ENCODE results near the gene IL20.

The IL20 gene, protein sequence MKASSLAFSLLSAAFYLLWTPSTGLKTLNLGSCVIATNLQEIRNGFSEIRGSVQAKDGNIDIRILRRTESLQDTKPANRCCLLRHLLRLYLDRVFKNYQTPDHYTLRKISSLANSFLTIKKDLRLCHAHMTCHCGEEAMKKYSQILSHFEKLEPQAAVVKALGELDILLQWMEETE

DNA sequence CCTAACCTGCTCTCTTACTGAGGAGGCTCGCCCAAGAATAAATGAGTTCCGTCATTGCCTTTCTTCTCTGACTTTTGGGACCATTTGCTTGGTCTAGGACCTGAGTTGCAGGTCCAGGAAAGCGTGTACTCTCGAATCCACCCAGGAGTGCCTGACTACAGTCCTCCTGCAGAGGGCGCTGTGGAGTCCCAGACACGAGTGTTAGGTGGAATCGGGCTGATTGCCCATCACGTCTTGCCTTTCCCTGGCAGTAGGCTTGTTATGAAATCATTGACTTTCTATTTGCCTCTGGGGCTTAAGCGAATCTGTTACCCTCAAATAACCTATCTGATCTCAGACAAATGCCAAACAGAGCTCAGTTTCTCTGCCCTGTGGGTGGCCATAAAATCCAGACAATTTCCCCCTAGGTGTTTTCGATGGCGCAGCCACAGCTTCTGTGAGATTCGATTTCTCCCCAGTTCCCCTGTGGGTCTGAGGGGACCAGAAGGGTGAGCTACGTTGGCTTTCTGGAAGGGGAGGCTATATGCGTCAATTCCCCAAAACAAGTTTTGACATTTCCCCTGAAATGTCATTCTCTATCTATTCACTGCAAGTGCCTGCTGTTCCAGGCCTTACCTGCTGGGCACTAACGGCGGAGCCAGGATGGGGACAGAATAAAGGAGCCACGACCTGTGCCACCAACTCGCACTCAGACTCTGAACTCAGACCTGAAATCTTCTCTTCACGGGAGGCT, at the start of gene IL20:
IL20 (plus strand) TSS at position 685 of the 733 bp plus-strand sequence. CDS start 230 bp downstream, outside the sequence.
- DNase-seq (ENCODE audit: low read depth in 3 of 3, low spot score in 1 of 3), result peak; percentile 65 to 83 (median 73)

DNA sequence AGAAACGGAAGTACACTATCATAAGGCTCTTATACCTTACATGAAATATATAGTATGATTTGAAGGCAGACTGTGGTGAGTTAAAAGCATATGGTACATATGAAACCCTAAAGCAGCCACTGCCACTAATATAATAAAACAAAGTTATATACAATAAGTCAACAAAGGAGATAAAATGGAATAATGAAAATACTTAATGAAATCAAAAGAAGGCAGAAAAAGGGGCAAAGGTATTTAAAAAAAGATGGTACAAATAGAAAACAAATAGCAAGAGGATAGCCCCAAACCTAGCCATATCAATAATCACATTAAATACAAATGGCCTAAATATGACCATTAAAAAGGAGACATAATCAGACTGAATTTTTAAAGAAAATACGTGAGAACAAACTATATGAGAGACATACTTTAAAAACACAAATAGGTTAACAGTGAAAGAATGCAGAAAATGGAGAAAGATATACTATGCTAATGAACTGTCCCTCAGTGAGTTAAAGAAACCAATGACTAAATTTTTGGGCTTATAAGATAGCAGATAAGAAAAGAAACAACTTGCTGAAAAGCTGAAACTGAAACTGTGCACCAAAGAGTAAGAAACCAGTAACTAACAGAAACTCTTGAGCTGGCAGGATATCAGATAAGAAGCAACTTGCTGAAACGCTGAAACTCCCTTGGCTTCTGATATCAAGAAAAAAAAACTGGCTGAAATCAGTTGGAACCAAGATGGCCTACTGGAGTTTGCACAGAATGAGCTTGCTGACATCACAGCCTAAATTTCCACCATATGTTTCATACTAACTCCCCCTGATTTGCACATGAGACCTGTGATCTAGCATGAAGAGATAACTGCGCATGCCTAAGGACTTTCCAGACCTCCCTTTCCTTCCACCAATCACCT, 48.8 kb upstream of the IL20 start:
- no peak for DNase-seq (ENCODE audit: low read depth in 3 of 3, low spot score in 1 of 3)

DNA sequence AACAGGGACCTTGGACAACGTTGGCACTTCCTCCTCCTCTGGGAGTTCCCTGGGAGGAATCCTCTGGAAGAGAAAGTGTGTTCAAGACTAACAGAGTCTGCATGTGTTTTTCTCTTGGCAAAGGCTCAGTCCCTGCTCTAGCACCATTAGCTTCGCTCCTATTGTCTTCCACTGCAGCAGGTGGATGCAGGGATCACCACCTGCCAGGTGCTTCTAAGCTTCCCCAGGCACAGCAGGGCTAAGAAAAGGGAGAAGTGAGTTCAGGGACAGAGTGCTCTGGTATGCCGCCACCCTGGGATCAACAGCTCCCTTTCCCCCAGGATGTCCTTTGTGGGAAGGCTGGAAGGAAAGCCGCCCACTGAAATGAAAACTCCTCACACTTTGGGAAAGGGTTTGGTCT, 43.9 kb upstream of the IL20 start:
- DNase-seq (ENCODE audit: low read depth in 3 of 3, low spot score in 1 of 3), result no peak

- DNase-seq (ENCODE audit: low read depth in 3 of 3, low spot score in 1 of 3), result no peak
Observed at GRCh38 chr1:206823727-206824126, 41.7 kb upstream of the IL20 start.

- no peak for DNase-seq (ENCODE audit: low read depth in 3 of 3, low spot score in 1 of 3)
Observed at GRCh38 chr1:206824331-206824730, 41.1 kb upstream of the IL20 start.

DNA sequence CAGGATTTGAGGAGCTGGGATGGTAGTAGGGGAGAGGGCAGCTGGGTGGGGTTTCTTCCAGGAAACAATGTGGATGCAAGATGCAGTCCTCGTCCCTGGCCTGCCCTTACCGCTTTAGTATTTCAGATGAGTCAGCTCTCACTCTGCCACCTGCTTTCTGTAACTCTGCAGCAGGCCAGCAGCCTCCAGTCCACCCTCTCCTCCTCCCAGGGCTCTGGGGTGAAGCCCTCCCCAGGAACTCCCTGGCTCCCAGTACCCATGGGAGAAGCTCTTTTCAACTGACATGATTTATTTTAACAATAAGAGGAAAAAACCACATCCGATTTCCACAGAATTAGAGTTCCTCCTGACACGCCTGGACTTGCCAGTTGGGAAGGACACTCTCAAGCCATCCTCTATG, 39.0 kb upstream of the IL20 start:
- DNase-seq (ENCODE audit: low read depth in 3 of 3, low spot score in 1 of 3), result no peak

DNA sequence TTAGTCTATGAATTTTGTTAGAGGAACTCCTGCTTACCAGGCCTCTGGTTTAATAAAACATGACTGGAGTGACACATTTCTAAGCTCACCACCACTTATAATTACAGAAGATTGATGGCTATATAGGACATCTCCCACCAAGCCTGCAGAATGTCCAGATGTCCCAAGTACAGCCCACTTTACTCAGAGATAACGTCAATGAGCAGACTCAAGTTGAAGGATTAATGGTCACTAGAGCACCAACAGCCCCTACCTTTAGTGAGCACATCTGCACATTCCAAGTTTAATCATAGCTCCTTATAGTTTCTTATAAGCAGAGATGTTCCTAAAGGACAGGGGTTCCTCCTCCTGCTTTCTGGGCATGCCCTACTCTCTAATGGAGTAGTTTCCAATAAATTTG, 37.4 kb upstream of the IL20 start:
- no peak for DNase-seq (ENCODE audit: low read depth in 3 of 3, low spot score in 1 of 3)

GRCh38 chr1:206828765-206829164, 36.7 kb upstream of the IL20 start:
- no peak for DNase-seq (ENCODE audit: low read depth in 3 of 3, low spot score in 1 of 3)

GRCh38 chr1:206829282-206829681, 36.1 kb upstream of the IL20 start:
- DNase-seq (ENCODE audit: low read depth in 3 of 3, low spot score in 1 of 3), result no peak

GRCh38 chr1:206829875-206830274, 35.5 kb upstream of the IL20 start:
- DNase-seq (ENCODE audit: low read depth in 3 of 3, low spot score in 1 of 3), result no peak

- DNase-seq (ENCODE audit: low read depth in 3 of 3, low spot score in 1 of 3), result no peak
Observed at GRCh38 chr1:206831650-206832049, 33.8 kb upstream of the IL20 start.

- no peak for DNase-seq (ENCODE audit: low read depth in 3 of 3, low spot score in 1 of 3)
Observed at GRCh38 chr1:206832352-206832880, 33.0 kb upstream of the IL20 start.

- no peak for DNase-seq (ENCODE audit: low read depth in 3 of 3, low spot score in 1 of 3)
Observed at GRCh38 chr1:206833106-206833680, 32.2 kb upstream of the IL20 start.

DNA sequence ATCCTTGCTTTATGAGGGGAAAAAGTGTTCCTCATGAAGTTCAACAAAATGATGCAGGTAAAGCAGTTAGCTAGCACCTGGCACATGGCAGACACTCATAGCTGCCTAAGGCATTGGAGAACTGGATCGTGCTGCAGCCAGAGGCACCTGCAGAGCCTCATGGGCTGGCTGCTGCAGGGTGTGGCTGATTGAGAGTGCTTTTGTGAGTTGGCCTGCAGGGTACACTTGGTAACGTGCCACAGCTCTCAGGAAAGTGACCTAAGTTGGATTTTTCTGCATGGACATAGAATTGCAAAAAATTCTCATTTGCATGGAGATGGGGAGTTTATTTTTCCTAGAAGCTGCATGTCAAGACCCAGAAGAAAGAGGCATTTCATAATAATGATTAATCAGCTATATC, 31.6 kb upstream of the IL20 start:
- DNase-seq (ENCODE audit: low read depth in 3 of 3, low spot score in 1 of 3), result no peak

DNA sequence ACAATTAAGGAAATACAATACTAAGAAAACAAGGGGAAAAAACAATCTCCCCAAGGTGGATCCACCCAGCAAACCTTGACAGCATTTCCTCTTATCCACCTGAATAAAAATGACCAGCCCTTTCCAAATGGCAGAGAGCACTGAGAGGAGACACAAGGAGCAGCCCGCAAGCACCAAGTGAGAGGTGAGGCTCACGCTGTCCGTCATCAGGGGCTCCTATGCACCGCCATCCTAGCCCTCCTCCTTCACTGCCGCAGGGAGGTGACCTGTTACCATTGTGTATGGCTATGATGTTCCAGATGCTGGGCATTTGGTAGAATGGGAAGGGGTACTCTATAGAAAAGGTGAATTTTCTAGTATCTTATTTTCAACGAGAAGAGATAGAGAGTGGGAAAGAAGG, 31.2 kb upstream of the IL20 start:
- no peak for DNase-seq (ENCODE audit: low read depth in 3 of 3, low spot score in 1 of 3)

DNA sequence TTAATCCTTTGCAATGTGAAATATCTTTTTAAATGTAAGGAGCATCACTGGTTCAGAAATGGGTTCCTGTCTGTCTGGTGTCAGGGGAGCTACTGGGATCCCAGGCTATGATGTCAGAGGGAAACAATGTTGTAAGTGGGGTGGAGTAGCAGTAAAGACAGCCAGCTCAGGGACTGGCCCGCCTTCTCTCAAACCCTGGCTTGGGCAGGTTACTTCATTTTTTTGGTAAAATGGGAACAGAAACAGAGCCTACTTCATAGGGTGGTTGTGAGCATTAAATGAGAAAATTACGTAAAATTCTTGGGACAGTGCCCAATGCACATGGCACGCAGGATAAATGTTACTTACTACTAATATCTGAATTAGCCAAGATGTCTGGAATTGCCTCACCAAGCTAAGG, 30.7 kb upstream of the IL20 start:
- no peak for DNase-seq (ENCODE audit: low read depth in 3 of 3, low spot score in 1 of 3)

DNA sequence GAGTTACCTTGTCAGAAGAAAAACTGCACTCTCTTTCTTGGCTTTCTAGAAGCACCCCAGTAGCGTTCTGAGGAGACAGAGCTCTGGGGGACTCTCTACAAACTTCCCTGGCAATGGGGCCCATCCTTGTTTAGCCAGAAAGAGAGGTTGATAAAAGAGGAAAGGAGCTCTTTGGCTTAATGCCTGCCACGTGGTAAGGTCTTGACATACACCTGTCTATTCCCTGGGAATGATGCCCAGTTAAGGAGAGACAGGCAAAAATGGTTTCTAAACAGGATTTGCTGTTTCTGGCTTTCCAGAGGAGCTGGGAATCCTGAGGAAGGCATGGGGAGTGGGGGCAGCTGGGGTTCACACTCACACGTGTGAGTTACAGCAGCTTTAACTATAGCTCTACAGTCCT, 30.2 kb upstream of the IL20 start:
- DNase-seq (ENCODE audit: low read depth in 3 of 3, low spot score in 1 of 3), result no peak

DNA sequence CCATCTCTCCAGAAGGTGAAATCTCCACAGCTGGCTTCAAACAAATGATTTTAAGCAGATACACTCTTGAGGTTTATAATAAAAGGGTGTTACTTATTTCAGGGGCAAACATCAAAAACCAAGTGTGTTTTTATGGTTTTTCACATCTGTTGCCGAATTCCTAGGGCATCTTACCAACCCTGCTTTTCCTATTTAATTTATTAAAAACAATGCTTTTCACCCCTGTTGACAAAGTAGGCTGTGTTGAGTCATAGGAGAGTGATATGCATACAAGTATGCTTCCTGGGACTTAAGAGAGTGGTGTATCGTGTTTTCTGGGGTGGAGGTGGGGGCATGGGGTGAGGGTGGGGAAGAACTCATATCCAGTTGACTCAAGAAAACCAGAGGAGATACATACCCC, 29.3 kb upstream of the IL20 start:
- no peak for DNase-seq (ENCODE audit: low read depth in 3 of 3, low spot score in 1 of 3)

DNA sequence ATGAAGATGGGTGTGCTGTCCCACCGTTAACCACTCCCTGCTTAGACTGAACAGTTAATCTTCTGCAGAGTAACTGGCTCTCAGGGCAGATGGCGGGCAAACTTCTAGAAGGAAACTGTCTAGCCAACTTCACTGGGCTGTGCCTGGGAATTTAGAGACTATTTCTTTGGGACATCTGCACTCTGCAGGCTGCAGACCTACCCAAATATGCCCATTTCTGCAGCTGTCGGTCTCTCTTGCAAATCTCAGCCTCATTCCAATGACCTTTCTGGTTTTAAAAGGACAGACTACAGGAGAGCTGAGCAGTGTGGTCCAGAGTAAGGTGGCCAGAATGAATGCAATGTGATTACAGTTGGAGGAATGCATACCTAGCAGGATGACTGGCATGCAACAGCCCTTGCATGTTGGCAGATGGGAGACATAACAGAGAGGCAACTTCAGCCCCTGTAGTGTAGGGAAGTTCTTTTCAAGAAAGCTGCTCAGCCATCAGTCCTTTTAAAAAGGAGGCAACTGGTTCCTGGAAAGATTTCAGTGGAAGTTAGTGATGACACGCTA, 26.3 kb upstream of the IL20 start:
- DNase-seq (ENCODE audit: low read depth in 3 of 3, low spot score in 1 of 3), result no peak

DNA sequence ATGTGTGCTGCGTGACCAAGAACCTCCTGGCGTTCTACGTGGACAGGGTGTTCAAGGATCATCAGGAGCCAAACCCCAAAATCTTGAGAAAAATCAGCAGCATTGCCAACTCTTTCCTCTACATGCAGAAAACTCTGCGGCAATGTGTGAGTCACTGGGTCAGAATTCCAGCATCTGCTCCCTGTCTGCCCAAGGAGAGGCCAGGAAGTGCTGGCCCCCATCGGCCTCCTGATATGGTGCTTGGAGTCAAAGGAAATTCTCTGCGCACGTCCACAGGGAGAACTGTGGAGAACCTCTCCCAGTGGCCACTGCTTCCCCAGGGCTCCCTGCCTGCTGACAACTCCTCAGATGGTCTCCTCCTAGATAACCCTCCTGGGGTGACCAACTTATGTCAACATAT, 25.6 kb upstream of the IL20 start:
- DNase-seq (ENCODE audit: low read depth in 3 of 3, low spot score in 1 of 3), result no peak
